HG03442 (cell line): ENCODE data around the gene IGFL3.
"Not testable (repeated sequence)": the region's sequence is repeated elsewhere in the genome, so short reads cannot be mapped to it uniquely, and the experiment has no call there.

Experiments
- ATAC-seq: cut with Tn5 transposase; IDR thresholded peaks from one replicate; pipeline ENCODE4 v1.9.1; 2021; ENCODE audit warnings: mild to moderate bottlenecking, moderate library complexity; ENCODE audit not compliant: unreplicated experiment

The IGFL3 gene

DNA sequence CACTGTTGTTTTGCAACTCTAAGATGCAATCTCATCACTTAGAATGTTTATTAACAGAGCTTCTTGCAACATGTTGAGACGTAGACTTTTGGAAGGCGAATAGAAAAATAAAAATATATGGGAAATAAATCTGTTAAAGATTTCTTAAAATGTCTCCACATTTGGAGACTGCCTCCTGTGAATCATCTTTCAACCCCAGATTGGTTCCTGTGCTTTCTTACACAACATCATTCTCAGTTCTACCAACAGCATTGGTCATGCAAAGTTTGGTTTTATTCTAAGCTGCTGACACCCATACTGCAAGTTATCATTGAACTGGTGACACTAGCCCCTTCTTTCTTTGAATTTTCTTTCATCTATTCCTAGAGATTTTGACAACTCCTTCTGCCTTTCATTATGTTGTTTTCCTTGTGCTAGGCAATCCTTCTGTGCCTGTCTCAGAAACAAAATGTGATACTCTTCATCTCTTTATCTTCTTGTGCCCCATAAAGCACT, 1.6 kb upstream of the IGFL3 start:
- no peak for ATAC-seq

DNA sequence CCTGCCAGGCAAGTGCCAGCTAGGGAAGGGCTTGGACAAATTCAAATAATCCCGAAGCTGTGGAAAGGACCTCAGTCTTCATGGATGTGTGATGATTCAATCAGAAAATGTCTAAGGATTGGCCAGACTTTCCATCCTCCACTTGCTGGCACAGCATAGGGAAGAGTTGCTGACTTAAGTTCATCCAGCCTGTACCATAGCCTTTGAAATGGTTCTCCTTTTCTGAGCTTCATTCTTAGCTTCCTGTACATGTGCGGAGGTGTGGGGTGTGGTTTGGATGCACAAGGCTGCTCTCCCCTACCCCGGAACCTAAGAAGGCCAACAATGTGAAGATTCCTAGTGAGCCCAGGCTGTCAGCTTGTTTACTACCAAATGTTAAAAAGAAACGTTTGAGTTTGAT, 959 bp upstream of the IGFL3 start:
- no peak for ATAC-seq

DNA sequence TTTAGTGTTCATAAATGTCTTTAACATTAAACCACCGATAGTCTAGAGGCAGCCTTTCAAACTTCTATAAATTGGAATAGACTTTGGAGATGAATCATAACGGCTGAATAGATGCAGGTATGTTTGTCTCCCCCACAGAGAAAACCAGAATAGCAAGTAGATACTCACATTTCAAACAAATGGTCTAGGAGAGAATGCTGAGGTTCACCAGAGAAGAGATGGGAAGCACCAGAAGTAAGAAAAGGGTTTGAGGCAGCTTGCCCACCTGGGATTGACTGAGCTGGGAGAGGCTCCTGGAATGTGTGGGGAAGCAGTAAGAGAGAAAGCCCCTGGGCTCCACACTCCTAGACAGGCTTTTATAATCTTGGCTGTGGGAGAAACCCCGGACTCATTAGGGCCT, 6.4 kb downstream of the IGFL3 start:
- ATAC-seq: no peak

DNA sequence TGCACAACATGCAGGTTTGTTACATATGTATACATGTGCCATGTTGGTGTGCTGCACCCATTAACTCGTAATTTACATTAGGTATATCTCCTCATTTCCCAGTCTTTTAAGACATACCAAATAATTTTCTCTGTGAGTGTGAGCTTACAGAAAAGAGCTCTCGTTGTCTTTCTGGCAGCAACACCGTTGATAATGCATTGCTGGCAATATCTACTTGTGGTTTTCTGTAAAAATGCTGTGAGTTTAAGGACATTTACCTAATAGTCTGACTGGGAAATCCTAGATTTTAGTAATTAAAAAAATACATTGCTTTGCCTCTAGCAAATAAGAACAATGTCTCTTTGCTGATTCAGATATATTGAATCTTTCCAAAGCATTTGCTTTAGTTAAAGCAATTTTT, 8.4 kb downstream of the IGFL3 start:
- no peak for ATAC-seq

DNA sequence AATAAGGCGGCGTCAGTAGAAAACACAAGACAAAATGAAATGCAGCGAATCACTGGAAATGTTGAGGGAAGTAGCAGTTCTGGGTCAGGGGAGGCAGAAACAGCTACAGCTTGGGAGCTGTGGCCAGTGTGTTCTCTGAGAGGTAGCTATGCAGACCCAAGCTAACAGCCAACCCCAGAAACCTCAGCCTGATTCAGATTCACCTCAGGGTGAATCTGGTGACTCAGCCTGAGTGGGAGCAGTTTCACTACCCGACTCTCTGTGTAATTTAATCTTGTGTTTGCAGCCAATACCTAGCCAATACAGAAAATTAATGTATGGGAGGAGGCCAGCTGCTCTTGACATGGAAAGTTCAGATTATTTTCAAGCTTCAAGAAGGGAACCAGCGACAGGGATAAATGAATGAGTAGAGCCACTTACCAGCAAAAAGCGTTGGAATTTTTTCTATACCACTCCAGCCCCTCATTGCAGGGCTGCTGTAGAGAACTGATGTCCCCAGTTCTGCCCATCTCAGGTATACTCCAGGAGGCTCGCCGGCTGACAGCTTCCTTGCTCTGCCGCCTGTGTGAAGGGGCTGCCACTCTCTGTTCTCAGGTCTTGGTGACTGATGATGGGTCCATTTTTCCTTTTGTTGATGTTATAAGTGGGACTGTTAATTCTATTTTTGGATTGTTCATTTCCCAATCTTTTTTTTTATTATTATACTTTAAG, 8.9 kb downstream of the IGFL3 start:
- ATAC-seq: peak; percentile 81

DNA sequence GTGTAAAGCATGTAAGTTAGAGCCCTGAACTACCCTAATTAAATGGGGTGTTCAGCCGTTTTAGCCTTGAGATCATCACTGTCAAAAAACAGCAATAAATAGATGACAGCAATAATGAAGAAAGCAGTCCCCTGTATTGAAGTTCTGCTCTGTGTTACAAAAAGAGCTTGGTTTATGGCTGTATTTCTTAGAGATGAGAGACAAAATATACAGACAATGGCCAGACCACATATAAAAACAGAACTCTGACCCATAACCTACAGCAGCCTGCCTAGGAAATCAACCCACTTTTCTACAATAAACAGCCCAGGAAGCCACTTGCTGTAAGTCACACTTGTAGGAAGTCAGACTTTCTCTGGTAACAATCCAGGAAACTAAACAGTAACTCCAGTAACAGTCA, 10.8 kb downstream of the IGFL3 start:
- ATAC-seq: no peak

DNA sequence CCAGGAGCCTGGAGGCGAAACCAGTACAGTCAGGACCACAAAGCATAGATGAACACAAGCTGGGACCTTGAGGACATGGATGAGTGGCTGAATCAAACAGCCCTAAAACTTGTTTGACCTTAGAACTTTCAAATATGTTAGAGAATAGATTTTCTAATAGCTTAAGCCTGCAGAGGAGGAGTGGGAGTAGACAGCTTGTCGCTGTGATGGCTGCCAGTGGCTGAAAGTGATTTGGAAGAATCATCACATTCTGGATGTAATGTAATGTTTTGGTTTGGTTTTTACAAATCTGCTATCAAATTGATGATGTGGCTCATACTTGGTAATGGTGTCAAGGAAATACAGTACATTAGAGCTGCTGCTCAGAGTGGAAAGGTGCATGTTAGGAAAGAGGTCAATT, 12.0 kb downstream of the IGFL3 start:
- ATAC-seq: no peak

DNA sequence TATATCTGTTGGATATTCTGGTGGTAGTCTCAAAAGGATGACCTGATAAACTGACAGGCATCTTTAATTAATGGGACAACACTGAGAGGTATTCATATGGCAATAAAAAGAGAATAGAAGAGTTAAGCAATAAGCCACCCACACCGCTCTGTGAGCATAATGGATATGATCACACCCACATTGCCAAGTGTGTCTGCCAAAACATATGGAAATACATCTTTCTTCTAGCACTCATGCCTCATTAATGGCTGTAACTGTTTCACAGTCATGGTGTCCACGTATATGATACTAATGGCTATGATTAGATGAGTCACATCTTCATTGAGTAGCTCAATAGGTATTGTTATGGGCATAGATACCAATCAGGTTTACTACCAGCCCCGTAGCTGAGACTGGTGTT, 13.1 kb downstream of the IGFL3 start:
- ATAC-seq: no peak

DNA sequence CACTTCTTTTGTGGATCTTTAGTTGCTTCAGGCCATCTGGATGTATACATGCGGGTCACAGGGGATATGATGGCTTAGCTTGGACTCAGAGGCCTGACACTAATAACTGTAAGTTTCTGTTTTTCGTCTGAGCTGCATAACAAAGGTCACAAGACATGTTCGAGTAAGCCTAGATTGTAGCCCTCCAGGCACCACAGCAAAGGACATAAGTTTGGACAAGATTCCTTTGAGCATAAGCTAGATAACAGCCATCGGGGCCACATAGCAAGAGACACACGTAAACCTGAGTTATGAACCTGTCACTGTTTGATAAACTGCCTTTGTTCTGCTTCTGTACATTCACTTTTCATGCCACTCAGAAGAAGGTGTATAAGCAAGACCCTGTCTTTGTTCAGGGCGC, 14.6 kb downstream of the IGFL3 start:
- ATAC-seq: no peak

DNA sequence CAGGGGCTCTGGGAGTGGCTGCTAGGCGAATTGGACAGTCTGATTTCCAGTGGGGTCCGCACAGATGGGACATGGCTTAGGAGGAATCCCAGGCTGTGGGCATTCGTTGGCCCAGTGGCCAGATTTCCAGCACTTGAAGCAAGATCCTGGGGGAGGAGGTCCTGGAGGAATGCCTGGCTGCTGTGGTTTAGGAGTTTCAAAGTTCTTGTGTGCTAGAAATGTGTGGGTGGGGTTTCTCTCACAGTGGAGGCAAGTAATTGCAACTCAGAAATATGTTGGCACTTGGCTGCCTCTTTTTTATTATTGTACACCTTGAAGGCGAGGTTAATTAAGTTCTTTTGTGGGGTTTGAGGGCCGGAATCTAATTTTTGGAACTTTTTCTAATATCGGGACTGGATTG, 17.1 kb downstream of the IGFL3 start:
- no peak for ATAC-seq

DNA sequence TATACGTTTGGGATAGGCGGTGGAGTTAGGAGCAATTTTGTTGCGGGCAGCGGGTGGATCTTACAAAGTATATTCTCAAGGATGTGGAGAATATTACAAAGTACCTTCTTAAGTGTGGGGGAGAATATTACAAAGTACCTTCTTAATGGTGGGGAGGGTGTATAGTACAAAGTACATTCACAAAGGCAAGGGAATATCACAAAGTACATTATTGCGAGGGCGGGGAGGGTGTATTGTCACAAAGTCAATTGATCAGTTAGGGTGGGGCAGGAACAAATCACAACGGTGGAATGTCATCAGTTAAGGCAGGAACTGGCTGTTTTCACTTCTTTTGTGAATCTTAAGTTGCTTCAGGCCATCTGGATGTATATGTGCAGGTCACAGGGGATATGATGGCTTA, 22.2 kb downstream of the IGFL3 start:
- ATAC-seq: not testable (repeated sequence)

DNA sequence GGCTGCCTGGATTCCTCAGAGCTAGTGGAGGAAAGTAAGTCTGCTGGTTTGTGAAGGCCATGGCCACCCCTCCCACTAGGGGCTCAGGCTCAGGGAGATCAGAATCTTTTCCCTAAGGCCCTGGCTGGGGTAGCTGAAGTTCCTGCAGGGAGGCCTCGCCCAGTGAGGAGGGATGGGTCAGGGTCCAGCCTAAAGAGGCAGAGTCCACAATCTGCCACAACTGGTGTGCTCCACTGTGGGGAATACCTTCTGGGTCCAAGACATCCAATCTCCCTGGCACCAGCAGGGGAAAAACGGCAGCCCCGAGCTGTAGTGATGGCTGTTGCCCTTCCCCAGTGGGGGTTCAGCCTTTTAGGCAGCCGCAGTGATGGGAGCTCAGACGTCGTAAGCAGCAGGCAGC, 23.2 kb downstream of the IGFL3 start:
- no peak for ATAC-seq

DNA sequence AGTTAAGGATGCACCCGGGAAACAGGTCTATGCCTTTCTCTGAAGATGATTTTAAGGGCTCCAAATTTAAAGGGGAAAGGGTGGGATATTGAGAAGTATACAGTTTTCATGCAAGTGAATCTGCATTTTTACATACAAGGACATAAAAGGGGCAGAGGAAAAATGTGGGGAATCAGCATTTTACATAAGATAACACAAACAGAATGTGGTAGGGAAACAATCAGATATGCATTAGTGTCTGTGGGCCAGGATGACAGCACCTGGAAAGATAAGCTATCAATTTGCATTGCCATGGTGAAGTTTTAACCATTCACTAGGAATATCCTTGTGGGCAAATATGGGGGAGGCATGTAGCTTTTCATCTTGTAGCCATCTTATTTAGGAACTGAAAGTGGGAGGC, 24.1 kb downstream of the IGFL3 start:
- no peak for ATAC-seq

DNA sequence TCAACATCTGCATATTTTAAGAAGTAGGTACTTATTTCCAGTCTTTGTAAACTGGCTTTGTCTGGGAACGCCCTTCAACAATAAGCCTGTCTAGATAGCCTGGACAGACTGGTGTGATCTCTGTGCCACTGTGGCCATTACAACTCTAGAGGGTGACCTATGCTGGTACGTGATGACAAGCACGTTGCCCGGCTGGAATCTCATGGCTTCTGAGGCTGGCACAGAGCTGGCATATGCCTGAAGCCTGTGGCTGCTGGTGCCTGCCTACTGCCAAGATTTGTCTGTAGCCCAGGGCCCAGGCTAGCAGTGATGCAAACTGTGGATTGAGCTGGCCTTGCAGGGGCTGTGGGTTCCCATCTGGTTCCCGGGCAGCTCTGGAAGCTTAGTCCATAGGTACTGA, 34.0 kb downstream of the IGFL3 start:
- ATAC-seq: no peak

DNA sequence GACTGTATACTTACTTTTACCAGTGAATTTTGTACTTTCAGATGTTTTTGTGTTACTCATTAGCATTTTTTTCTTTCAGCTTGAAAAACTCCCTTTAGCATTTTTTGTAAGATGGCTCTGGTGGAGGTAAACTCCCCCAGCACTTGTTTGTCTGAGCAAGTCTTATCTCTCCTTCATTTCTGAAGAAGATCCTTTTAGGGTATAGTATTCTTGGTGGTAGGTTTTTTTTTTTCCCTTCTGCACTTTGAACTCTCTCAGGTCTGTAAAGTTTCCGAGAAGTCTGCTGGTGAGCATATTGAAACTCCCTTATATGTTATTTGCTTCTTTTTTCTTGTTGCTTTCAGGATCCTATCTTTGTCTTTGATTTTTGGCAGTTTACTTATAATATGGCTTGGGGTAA, 35.1 kb downstream of the IGFL3 start:
- no peak for ATAC-seq

DNA sequence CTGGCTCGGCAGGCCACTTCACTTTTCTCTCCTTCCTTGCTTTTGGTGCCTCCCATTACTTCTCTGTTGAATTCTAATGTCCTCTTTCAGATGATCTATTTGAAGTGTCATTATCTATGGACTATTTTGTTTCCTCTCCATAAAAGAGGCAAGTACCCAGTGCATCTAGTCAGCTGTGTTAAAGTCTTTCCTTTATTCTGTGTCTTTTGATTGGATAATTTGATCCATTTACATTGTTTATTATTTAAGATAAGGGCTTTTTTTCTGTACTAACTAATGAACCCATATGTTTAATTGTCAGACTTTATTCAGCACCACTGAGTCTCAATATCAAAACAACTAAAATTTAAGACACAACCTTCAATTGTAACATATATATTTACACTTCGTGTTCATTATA, 36.4 kb downstream of the IGFL3 start:
- ATAC-seq: no peak

DNA sequence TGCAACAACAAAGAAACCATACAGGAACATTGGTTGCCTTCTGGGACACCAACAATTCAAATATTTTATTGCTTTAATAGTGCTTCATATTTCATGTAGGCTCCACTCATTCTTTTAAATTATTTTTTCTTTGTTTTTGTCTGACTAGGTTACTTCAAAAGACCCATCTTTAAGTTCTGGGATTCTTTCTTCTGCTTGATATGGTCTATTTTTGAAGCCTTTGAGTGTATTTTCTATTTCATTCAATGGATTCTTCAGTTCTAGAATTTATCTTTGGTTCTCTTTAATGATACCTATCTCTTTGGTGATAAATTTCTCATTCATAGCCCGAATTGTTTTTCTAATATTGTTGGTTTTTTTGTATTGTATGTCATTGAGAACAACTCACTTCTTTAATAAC, 38.6 kb downstream of the IGFL3 start:
- ATAC-seq: no peak

DNA sequence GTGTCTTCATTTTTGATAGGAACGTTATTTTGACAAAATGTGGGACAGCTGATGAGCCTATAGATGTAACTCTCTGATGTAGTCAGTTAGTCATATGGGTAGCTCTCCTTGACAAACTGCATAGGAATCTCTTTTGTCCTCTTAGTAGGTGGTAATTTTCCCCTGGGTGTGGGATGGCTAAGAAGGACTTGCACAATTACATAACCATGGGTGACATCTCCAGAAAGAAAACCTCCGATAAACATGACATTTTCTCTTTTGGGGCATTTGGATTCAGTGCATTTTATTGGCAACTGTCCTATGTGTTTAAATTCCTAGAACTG, 41.8 kb downstream of the IGFL3 start:
- ATAC-seq: no peak

DNA sequence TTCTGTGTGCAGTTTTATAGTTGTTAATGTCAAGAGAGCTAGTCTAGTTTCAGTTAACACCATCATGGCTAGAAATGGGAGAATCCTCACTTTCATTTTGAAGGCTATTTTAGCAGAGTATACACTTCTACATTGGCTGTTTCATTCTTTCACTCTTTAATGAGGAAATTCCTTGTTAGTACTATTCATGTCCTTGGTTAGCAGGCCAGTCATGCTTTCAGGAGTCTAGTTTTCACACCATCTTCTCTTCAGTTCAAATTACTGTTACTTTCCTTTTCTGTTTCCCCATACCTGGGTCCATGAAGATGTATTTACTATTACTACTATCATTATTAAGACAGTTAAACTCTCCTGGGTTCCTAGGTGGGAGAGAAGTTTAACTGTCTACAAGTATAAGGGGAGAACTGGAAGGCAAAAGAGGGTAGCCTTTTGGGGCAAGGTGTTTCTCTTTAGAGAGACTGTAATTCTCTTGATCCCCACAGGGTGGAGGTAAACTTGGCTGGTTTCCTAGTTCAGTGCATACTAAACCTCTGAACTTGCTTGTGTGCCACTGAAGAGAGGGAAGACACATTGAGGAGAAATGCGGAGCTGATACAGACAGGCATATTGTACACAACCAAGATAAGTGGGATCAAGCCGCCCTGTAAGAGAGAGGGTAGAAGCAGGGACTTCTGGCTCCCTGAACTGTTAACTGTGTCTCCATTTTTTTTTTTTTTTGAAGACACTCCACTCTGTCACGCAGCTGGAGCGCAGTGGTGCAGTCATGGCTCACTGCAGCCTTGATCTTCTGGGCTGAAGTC, 42.4 kb downstream of the IGFL3 start:
- no peak for ATAC-seq

DNA sequence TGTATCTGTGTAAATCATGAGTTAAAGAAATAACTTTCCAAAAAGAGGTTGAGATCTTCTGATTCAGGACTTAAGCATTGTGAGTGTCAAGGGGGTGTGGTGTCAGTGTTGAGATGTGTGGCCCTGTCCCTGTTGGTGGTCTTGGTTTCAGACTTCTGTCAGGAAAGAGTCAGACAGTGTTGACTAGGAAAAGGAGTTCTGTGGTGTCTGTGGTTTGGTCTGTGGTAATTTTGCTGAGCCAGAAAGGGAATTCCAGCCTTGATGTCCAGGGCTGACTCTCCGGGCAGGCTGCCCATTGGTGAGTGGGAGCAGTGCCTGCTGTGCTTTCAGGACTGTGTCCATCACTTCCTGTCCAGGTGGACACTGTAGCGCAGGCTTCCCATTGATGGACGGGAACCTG, 43.9 kb downstream of the IGFL3 start:
- no peak for ATAC-seq

DNA sequence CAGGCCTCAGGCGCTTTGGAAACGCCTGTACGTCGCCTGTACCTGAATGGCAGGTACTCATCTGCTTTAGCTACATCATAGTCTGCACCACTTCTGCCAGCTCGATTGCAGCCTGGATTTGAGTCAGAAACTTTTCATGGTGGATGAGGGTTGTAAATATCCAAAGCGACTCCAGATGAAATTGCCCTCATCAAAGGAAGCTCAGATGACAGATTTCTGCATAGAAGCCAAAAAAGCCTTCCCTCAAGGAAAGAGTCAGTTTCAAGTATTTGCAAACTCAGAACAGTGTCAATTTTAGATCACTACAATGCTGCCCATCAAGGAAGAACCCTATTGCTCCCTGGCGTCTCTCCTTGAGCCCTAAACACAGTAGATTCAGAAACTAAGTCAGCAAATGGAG, 44.9 kb downstream of the IGFL3 start:
- ATAC-seq: no peak

DNA sequence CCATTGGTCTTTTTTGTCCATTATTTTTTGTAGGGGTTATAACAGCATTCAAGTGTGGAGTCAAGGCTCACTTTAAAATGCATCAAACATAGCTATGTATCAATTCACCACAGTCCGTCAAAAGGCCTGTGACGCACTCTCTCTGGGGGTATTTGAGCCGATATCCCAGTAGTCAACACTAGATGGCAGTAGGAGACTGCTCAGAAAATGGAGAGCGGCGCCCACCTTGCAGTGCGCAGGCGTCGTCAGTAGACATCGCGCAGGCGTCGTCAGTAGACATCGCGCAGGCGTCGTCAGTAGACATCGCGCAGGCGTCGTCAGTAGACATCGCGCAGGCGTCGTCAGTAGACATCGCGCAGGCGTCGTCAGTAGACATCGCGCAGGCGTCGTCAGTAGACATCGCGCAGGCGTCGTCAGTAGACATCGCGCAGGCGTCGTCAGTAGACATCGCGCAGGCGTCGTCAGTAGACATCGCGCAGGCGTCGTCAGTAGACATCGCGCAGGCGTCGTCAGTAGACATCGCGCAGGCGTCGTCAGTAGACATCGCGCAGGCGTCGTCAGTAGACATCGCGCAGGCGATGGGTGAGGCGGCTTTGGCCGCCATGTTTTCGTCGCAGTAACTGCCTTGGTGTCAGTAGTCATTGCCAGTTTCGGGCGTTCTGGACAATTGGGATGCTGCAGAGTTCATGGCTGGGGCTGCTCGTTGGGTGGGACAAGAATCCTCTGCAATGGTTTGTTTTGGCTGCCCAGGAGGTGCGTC, 45.7 kb downstream of the IGFL3 start:
- ATAC-seq: not testable (repeated sequence)
